HL-60 (cell line): ENCODE data around the gene TMEM254.

Source experiments
- GABPA ChIP-seq: IDR thresholded peaks from 2 replicates; pipeline ENCODE4 v1.6.1; 2012; ENCODE audit warnings: low read depth
- POLR2AphosphoS5 ChIP-seq: IDR thresholded peaks from 2 replicates; pipeline ENCODE4 v1.6.1; 2012; ENCODE audit warnings: low read depth
- TF ChIP-seq, protein P1 (sequence below): IDR thresholded peaks from one replicate; pipeline ENCODE4 v1.5.1; 2011; ENCODE audit warnings: low read length, control low read depth, inconsistent platforms; ENCODE audit not compliant: insufficient read depth

DNA sequence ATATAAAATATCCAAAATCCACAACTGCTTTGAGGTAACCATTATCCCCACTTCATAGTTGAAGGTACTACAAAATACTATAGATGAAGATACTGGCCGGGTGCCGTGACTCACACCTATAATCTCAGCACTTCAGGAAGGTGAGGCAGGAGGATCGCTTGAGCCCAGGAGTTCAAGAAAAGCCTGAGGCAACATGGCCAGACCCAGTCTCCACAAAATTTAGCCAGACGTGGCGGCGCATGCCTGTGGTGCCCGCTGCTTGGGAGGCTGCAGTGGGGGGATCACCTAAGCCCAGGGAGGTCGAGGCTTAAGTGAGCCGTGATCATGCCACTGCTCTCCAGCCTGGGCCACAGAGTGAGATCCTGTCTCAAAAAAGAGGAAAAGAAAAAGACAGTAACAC, 21.7 kb downstream of the TMEM254 start:
- TF ChIP-seq GABPA (no peak), POLR2AphosphoS5 (no peak)
- TF ChIP-seq, protein P1, sequence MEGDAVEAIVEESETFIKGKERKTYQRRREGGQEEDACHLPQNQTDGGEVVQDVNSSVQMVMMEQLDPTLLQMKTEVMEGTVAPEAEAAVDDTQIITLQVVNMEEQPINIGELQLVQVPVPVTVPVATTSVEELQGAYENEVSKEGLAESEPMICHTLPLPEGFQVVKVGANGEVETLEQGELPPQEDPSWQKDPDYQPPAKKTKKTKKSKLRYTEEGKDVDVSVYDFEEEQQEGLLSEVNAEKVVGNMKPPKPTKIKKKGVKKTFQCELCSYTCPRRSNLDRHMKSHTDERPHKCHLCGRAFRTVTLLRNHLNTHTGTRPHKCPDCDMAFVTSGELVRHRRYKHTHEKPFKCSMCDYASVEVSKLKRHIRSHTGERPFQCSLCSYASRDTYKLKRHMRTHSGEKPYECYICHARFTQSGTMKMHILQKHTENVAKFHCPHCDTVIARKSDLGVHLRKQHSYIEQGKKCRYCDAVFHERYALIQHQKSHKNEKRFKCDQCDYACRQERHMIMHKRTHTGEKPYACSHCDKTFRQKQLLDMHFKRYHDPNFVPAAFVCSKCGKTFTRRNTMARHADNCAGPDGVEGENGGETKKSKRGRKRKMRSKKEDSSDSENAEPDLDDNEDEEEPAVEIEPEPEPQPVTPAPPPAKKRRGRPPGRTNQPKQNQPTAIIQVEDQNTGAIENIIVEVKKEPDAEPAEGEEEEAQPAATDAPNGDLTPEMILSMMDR = no peak
